Testis (tissue), 3 donors: ENCODE measurements around the gene EML4. TPM values are rescaled to one million over a fixed set of nuclear protein-coding genes. Genes with fewer than 3 reads are reported as not detected.

Experiments
- DNase-seq: peaks from one replicate; pipeline ENCODE4 v3.0.0-alpha.2; 2019
- H3K27ac ChIP-seq, 2 donors: fragments of 200-600 bp; sonication (generic); one replicate each; pipeline ENCODE4 v1.5.1; 2019
- H3K27me3 ChIP-seq: fragments of 200-600 bp; sonication (generic); one replicate; pipeline ENCODE4 v1.5.1; 2019
- H3K36me3 ChIP-seq: fragments of 200-600 bp; sonication (generic); one replicate; pipeline ENCODE4 v1.5.1; 2017; ENCODE audit warnings: low read depth; ENCODE audit errors: missing control alignments
- H3K4me1 ChIP-seq: fragments of 200-600 bp; sonication (generic); one replicate; pipeline ENCODE4 v1.5.1; 2019
- H3K4me3 ChIP-seq, 2 donors: fragments of 200-600 bp; sonication (generic); one replicate each; pipeline ENCODE4 v1.5.1; 2017 to 2019
- H3K9me3 ChIP-seq: fragments of 200-600 bp; sonication (generic); one replicate; pipeline ENCODE4 v1.5.1; 2017
- POLR2A ChIP-seq: fragments of 450-650 bp; IDR thresholded peaks from one replicate; pipeline ENCODE4 v1.6.1; 2017; ENCODE audit warnings: antibody characterized with exemption, mild to moderate bottlenecking, moderate library complexity
- WGBS, 2 donors: methylation state at CpG; one replicate each; pipeline ENCODE4 v1.1.5; 2018; 5-methylcytosine and 5-hydroxymethylcytosine counted together
- intact Hi-C: fragments of 100-400 bp; cut with DNase I; formaldehyde crosslinking; loops from one replicate; pipeline ENCODE4 v1.15.1; 2023; ENCODE audit warnings: low total_unique reads
- polyA plus RNA-seq: library from polyadenylated mRNA; stranded (reverse); fragments of 350-450 nt; fragmentation: Illumina TruSeq; extraction: RNeasy Lipid Tissue Mini Kit (QIAGEN cat#74804); gene quantifications from one replicate; pipeline ENCODE4 v1.2.3, GENCODE V29; 2014; ENCODE audit warnings: low read depth, low replicate concordance; ENCODE audit not compliant: insufficient read depth
- total RNA-seq, 2 donors: library from RNA; depleted of rRNA; stranded (reverse); fragments of >200 nt; gene quantifications; one replicate each; pipeline ENCODE4 v1.2.3, GENCODE V29; 2016
- TF ChIP-seq, protein P1 (sequence below), 3 experiments: fragments of 450-650 bp in 2 of 3; fragments of 200-600 bp in 1 of 3; sonication (generic) in 1 of 3; IDR thresholded peaks; one replicate each; pipeline ENCODE4 v1.5.1; 2016 to 2019; ENCODE audit warnings: antibody characterized with exemption in 3 of 3, mild to moderate bottlenecking in 2 of 3, moderate library complexity in 1 of 3

The EML4 gene
- total and polyA plus RNA-seq, 3 donors from 2014 or later, result 49.0 to 71.0 (median 67.1) TPM

- H3K4me3 ChIP-seq, result no peak overlapping the region
- peak; percentile 50 for DNase-seq
- no peaks in the 10 kb centered on the region for H3K9me3 ChIP-seq
- 85 to 86% methylated on average over 9 of the region's 9 CpGs for WGBS, 2 donors
- intact Hi-C loops, result loop anchor here (10.0 kb wide), 1 partner anchor 102 kb away; no protein-coding TSS in a partner anchor
- TF ChIP-seq, protein P1, sequence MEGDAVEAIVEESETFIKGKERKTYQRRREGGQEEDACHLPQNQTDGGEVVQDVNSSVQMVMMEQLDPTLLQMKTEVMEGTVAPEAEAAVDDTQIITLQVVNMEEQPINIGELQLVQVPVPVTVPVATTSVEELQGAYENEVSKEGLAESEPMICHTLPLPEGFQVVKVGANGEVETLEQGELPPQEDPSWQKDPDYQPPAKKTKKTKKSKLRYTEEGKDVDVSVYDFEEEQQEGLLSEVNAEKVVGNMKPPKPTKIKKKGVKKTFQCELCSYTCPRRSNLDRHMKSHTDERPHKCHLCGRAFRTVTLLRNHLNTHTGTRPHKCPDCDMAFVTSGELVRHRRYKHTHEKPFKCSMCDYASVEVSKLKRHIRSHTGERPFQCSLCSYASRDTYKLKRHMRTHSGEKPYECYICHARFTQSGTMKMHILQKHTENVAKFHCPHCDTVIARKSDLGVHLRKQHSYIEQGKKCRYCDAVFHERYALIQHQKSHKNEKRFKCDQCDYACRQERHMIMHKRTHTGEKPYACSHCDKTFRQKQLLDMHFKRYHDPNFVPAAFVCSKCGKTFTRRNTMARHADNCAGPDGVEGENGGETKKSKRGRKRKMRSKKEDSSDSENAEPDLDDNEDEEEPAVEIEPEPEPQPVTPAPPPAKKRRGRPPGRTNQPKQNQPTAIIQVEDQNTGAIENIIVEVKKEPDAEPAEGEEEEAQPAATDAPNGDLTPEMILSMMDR (IDR thresholded peaks at IDR 0.05), result peak; percentile 35 to 50 (median 38)
- TF ChIP-seq POLR2A, result no peak
- H3K36me3 ChIP-seq, result no peaks in the 10 kb centered on the region
- no peak overlapping the region for H3K27ac ChIP-seq
- peaks cover 13% of the 10 kb centered on the region for H3K4me1 ChIP-seq
- H3K27me3 ChIP-seq, result no peaks in the 10 kb centered on the region
These were observed 27.5 kb downstream of the EML4 start for GRCh38 chr2:42196403-42197267.

DNA sequence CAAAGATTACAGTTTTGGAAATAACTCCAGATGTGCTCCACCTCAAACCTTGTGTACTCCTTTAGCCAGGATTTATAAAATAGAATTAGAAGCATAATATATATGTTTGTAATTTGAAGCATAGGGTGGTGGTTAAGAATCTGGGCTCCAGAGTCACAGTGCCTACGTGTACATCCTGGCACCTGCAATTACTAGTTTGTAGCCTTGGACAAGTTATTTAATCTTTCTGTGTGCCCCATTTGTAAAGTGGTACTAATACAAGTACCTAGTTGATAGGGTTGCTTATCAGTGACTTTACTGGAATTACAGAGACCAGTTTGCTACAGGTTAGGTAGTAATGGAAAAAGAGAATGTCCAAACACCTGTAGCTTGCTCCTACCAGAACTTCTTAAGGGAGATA, 28.6 kb downstream of the EML4 start:
- Histone ChIP-seq H3K27ac (no peak overlapping the region), H3K27me3 (no peaks in the 10 kb centered on the region), H3K4me3 (no peak overlapping the region), H3K36me3 (no peaks in the 10 kb centered on the region), H3K9me3 (no peaks in the 10 kb centered on the region), H3K4me1 (peaks cover 13% of the 10 kb centered on the region)
- TF ChIP-seq POLR2A, result no peak
- TF ChIP-seq, protein P1 (IDR thresholded peaks at IDR 0.05), result no peak
- no peak for DNase-seq
- 46 to 95% methylated on average over 1 of the region's 1 CpG for WGBS, 2 donors
- intact Hi-C loops, result loop anchor here (10.0 kb wide), 1 partner anchor 103 kb away; no protein-coding TSS in a partner anchor

- Histone ChIP-seq H3K4me3 (no peak overlapping the region), H3K9me3 (no peaks in the 10 kb centered on the region), H3K36me3 (no peaks in the 10 kb centered on the region), H3K4me1 (peaks cover 9% of the 10 kb centered on the region), H3K27ac (no peak overlapping the region), H3K27me3 (no peaks in the 10 kb centered on the region)
- no peak for DNase-seq
- TF ChIP-seq POLR2A, result no peak
- intact Hi-C loops, result loop anchor here (10.0 kb wide), 1 partner anchor 104 kb away; no protein-coding TSS in a partner anchor
These were observed 29.3 kb downstream of the EML4 start for GRCh38 chr2:42198466-42198865.

DNA sequence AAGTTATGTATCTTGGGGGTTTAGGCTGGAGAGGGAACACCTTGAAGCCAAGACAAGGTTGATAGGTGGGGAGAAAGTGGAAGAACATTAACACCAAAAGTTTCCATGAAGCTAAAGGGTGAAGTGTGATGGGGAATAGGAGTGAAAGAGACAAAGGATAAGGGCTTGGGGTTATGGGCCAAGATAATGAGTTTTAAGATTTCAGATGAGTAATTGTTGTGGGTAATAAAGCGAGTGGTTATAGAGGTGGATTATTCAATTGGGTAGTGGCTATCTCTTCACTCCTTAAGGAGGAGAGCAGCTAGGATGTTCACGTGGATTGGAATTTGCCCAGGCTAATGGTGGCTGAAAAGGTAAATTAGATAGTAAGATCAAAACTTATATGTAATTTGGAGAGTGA, 29.8 kb downstream of the EML4 start:
- H3K4me1 ChIP-seq, result peaks cover 6% of the 10 kb centered on the region
- WGBS, 2 donors, result 89 to 93% methylated on average over 2 of the region's 2 CpGs
- H3K27ac ChIP-seq, result no peak overlapping the region
- H3K36me3 ChIP-seq, result no peaks in the 10 kb centered on the region
- H3K27me3 ChIP-seq, result no peaks in the 10 kb centered on the region
- intact Hi-C loops, result loop anchor here (10.0 kb wide), 1 partner anchor 104 kb away; no protein-coding TSS in a partner anchor
- TF ChIP-seq, protein P1 (IDR thresholded peaks at IDR 0.05), result no peak
- TF ChIP-seq POLR2A, result no peak
- H3K9me3 ChIP-seq, result no peaks in the 10 kb centered on the region
- no peak for DNase-seq
- H3K4me3 ChIP-seq, result no peak overlapping the region

GRCh38 chr2:42199626-42200025, 30.5 kb downstream of the EML4 start:
- Histone ChIP-seq H3K27me3 (no peaks in the 10 kb centered on the region), H3K4me3 (no peak overlapping the region), H3K36me3 (no peaks in the 10 kb centered on the region), H3K9me3 (no peaks in the 10 kb centered on the region), H3K4me1 (peaks cover 6% of the 10 kb centered on the region), H3K27ac (no peak overlapping the region)
- 88 to 92% methylated on average over 5 of the region's 5 CpGs for WGBS, 2 donors
- TF ChIP-seq, protein P1 (IDR thresholded peaks at IDR 0.05), result no peak
- no peak for TF ChIP-seq POLR2A
- no peak for DNase-seq
- intact Hi-C loops, result loop anchor here (10.0 kb wide), 1 partner anchor 105 kb away; no protein-coding TSS in a partner anchor
